PC-3 (cell line): ENCODE measurements around the gene DPF1. TPM values are rescaled to one million over a fixed set of nuclear protein-coding genes. Genes with fewer than 3 reads are reported as not detected.

Experiments used
- ATAC-seq: fragments of 200-7000 bp; cut with Tn5 transposase; 2 replicates; pipeline ENCODE4 v1.9.1; 2020; ENCODE audit warnings: mild to moderate bottlenecking, moderate library complexity
- BruUV-seq: library from RNA; stranded (reverse); fragments of 400-500 nt; replicated peaks from 2 replicates; lab custom pipeline; 2021; lab: Mats Ljungman, UMichigan
- CTCF ChIA-PET: fragments of 300-600 bp; sonication (Branson Sonifier 250); formaldehyde crosslinking; loops from one replicate; lab custom pipeline; 2022; ENCODE audit warnings: antibody characterized with exemption; lab: Charles Lee
- POLR2A ChIA-PET: fragments of 300-600 bp; sonication (Branson Sonifier 250); formaldehyde crosslinking; loops from one replicate; lab custom pipeline; 2022; ENCODE audit warnings: antibody characterized with exemption; ENCODE audit not compliant: unreplicated experiment; lab: Charles Lee
- DNase-seq: peaks from one replicate; pipeline ENCODE4 v3.0.0-alpha.2; 2015
- H2AFZ ChIP-seq: fragments of 300-600 bp; sonication (generic); 2 replicates; pipeline ENCODE4 v1.6.0; 2016; ENCODE audit warnings: antibody characterized with exemption, low read length
- H3F3A ChIP-seq: fragments of 300-600 bp; sonication (generic); one replicate; pipeline ENCODE4 v1.6.0; 2017; ENCODE audit warnings: antibody characterized with exemption, low read length, control low read depth, mild to moderate bottlenecking; ENCODE audit not compliant: unreplicated experiment
- H3K27ac ChIP-seq: fragments of 300-600 bp; sonication (generic); 2 replicates; pipeline ENCODE4 v1.5.1; 2016; ENCODE audit warnings: mild to moderate bottlenecking, low read length
- H3K27me3 ChIP-seq: fragments of 300-600 bp; sonication (generic); 2 replicates; pipeline ENCODE4 v1.6.1; 2016; ENCODE audit warnings: low read length, mixed read lengths
- H3K36me3 ChIP-seq: fragments of 300-600 bp; sonication (generic); 2 replicates; pipeline ENCODE4 v1.6.1; 2016; ENCODE audit warnings: low read depth, mixed run types, low read length, mixed read lengths
- H3K4me1 ChIP-seq: fragments of 300-600 bp; sonication (generic); 2 replicates; pipeline ENCODE4 v1.5.1; 2016; ENCODE audit warnings: low read length; ENCODE audit not compliant: insufficient read depth
- H3K4me2 ChIP-seq: fragments of 300-600 bp; sonication (generic); 2 replicates; pipeline ENCODE4 v1.6.0; 2016; ENCODE audit warnings: low read length
- H3K4me3 ChIP-seq: fragments of 300-600 bp; sonication (generic); 2 replicates; pipeline ENCODE4 v1.5.1; 2016; ENCODE audit warnings: mild to moderate bottlenecking, low read length, mixed read lengths
- H3K79me2 ChIP-seq: fragments of 300-600 bp; sonication (generic); 2 replicates; pipeline ENCODE4 v1.6.1; 2017; ENCODE audit warnings: low read length, mixed read lengths
- H3K9ac ChIP-seq: fragments of 300-600 bp; sonication (generic); 2 replicates; pipeline ENCODE4 v1.6.0; 2016; ENCODE audit warnings: mild to moderate bottlenecking, low read length
- H3K9me2 ChIP-seq: fragments of 300-600 bp; sonication (generic); replicated peaks from 2 replicates; pipeline ENCODE4 v1.6.1; 2016; ENCODE audit warnings: mixed run types, low read length, mixed read lengths
- H3K9me3 ChIP-seq: fragments of 300-600 bp; sonication (generic); 2 replicates; pipeline ENCODE4 v1.6.1; 2016; ENCODE audit warnings: low read length, mixed read lengths
- H4K20me1 ChIP-seq: fragments of 300-600 bp; sonication (generic); 2 replicates; pipeline ENCODE4 v1.6.1; 2016; ENCODE audit warnings: low read length, mixed read lengths
- CTCF ChIP-seq: fragments of 300-600 bp; sonication (generic); conservative IDR thresholded peaks from 2 replicates; pipeline ENCODE4 v1.5.1; 2017; ENCODE audit warnings: antibody characterized with exemption, low read depth, mild to moderate bottlenecking, low read length
- EZH2 ChIP-seq: fragments of 300-600 bp; sonication (generic); IDR thresholded peaks from one replicate; pipeline ENCODE4 v1.6.1; 2017; ENCODE audit warnings: antibody characterized with exemption, mild to moderate bottlenecking, low read length; ENCODE audit not compliant: unreplicated experiment
- EZH2phosphoT487 ChIP-seq: fragments of 300-600 bp; sonication (generic); IDR thresholded peaks from 2 replicates; pipeline ENCODE4 v1.6.1; 2018; ENCODE audit warnings: mild to moderate bottlenecking, antibody characterized with exemption, low read length, borderline replicate concordance
- intact Hi-C: fragments of 100-400 bp; cut with micrococcal nuclease; formaldehyde crosslinking; loops from 2 replicates; pipeline ENCODE4 v1.9.0; 2023
- total RNA-seq: library from RNA; depleted of rRNA; stranded (reverse); fragments of >200 nt; gene quantifications from 2 replicates; pipeline ENCODE4 v1.2.3, GENCODE V29; 2014

The DPF1 gene
- total RNA-seq, 1 experiment from 2014 or later: 8.1 TPM

GRCh38 chr19:38201731-38202130, 22.3 kb downstream of the DPF1 start:
- ChIA-PET POLR2A (no interaction called here), CTCF (no interaction called here)
- Histone ChIP-seq H3K9me3 (no peaks in the 10 kb centered on the region), H3K9me2 (no peaks in the 10 kb centered on the region), H3F3A (no peaks in the 10 kb centered on the region), H3K4me3 (no peak overlapping the region), H2AFZ (no peak overlapping the region), H3K9ac (no peak overlapping the region), H3K36me3 (peaks cover 4% of the 10 kb centered on the region; the same call in 1 of the 2 replicates), H3K79me2 (no peaks in the 10 kb centered on the region), H3K4me1 (no peaks in the 10 kb centered on the region), H3K27ac (no peak overlapping the region), H3K4me2 (no peak overlapping the region), H4K20me1 (no peaks in the 10 kb centered on the region), H3K27me3 (no peaks in the 10 kb centered on the region)
- DNase-seq: no peak
- no TSS peak for BruUV-seq
- ATAC-seq: no peak
- no peak for TF ChIP-seq EZH2
- TF ChIP-seq EZH2phosphoT487: no peak
- TF ChIP-seq CTCF: no peak
- intact Hi-C loops: no loop called here

- no peaks in the 10 kb centered on the region for H3K27me3 ChIP-seq
- peaks cover 2% of the 10 kb centered on the region; the same call in 1 of the 2 replicates for H3K4me1 ChIP-seq
- TF ChIP-seq EZH2 (no peak), EZH2phosphoT487 (no peak), CTCF (no peak)
- H3F3A ChIP-seq: no peaks in the 10 kb centered on the region
- no peak overlapping the region for H3K4me2 ChIP-seq
- H3K79me2 ChIP-seq: no peaks in the 10 kb centered on the region
- DNase-seq (no peak), ATAC-seq (no peak)
- ChIA-PET POLR2A (no interaction called here), CTCF (no interaction called here)
- no peak overlapping the region for H2AFZ ChIP-seq
- H3K4me3 ChIP-seq: no peak overlapping the region
- H3K9ac ChIP-seq: no peak overlapping the region
- no peaks in the 10 kb centered on the region for H3K9me2 ChIP-seq
- no peaks in the 10 kb centered on the region for H4K20me1 ChIP-seq
- H3K36me3 ChIP-seq: peaks cover 4% of the 10 kb centered on the region; the same call in 1 of the 2 replicates
- intact Hi-C loops: no loop called here
- H3K9me3 ChIP-seq: no peaks in the 10 kb centered on the region
- BruUV-seq: no TSS peak
- H3K27ac ChIP-seq: no peak overlapping the region
Measured at GRCh38 chr19:38199340-38199739, 24.7 kb downstream of the DPF1 start.

GRCh38 chr19:38197937-38198704, 25.9 kb downstream of the DPF1 start:
- ATAC-seq: no peak
- BruUV-seq: no TSS peak
- Histone ChIP-seq H3K79me2 (no peaks in the 10 kb centered on the region), H3K36me3 (peaks cover 4% of the 10 kb centered on the region; the same call in 1 of the 2 replicates), H3K9me3 (no peaks in the 10 kb centered on the region), H3K4me3 (no peak overlapping the region), H2AFZ (no peak overlapping the region), H3K27me3 (no peaks in the 10 kb centered on the region), H3K4me1 (peaks cover 10% of the 10 kb centered on the region; the same call in 1 of the 2 replicates), H3K27ac (no peak overlapping the region), H3K9me2 (no peaks in the 10 kb centered on the region), H3K9ac (no peak overlapping the region), H4K20me1 (no peaks in the 10 kb centered on the region), H3K4me2 (no peak overlapping the region), H3F3A (no peaks in the 10 kb centered on the region)
- CTCF ChIA-PET: no interaction called here
- intact Hi-C loops: no loop called here
- POLR2A ChIA-PET: no interaction called here
- TF ChIP-seq EZH2: no peak
- TF ChIP-seq EZH2phosphoT487: no peak
- TF ChIP-seq CTCF: no peak
- no peak for DNase-seq
